DMS53 (cell line): ENCODE results near the gene CAB39.

ENCODE experiments used
- DNase-seq: peaks from one replicate; lab custom pipeline; 2025; lab: John Stamatoyannopoulos, UW

The CAB39 gene

DNA sequence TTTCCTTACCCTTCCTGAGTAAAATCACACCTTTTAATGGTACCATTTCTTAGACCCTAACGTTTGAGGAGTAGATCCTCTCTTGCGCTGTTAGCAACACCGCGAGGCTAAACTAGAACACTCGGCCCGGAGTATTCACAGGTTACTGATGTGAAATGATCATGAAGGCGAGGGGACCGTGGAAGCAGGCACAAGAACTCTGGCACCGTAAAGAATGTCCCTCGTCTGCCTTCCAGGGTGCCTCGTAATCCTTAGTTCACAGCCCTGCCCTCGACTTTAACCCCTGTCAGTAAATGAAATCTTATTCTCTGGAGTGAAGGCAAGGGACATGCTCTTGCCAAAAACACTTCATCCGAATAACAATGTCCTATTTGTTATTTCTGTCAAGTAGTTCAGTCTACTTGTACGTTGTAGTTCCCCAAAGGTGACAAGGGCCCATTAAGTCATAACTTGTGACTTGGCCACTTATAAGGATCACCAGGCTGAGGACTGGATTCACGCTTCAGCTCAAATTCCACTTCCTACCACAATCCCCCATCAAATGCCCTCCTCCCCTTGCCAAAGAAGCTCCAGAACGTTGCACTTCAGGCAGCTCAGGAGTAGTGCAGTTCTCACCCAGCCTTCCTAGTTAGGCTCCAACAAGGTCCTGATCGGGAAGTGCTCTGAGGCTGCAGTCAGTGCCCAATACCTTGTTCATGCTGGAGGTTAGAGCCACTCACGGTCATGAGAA lies 108.8 kb downstream of the CAB39 start:
- no peak for DNase-seq

DNA sequence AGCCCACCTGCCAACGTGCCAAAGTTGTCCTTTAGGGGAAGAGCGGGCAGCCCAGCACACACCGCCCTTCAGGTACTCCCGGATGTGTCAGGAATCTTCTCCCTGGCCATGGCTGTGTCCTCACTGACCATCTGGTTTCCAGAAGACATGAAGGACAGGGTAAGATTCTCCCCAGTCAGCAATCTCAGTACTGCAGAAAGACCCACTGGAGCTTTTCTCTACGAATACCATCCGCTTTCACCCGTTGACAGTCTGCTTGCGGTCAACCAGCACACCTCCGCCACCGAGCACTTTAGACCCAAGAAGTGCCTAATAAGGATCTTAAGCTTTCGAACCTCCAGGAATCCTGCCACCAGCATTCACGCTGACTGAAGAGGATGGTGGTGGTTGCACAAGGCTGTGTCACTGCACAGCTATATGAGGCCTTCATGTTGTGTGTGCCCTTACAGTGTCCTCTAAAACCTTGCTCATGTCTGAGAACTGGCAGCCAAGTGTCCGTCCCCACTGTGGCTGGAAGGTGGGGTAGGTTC lies 109.4 kb downstream of the CAB39 start:
- DNase-seq = no peak

DNA sequence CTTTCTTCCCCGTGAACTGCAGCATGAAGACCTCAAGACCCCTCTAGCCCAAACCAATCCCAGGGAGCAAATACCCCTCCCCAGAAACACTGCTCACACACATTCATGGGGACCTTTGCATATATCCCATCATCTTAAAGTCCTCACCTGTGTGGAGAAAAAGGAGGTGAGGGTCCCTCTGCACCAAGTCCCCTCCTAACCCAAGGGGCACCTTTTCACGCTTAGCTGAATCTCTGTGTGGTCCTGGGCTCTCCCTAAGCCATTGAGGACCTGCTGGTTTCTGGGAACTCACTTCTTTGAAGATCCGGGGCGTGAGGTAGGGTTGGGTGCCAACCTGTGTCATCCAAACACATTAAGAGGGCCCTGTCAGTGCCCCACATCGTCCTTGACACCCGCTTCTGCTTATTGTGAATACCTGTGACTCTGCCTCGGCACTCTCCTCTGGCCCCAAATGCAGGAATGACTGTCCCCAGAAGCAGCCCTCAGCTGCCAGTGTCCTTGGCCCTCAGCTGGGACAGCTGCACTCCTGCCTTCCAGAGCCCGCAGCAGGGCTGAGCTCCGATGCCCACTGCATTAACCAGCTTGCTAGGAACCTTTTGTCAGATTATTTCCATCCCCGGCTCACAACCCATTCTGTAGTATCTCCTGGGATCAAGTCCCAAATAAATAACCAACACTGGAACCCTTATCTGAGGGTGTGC lies 110.8 kb downstream of the CAB39 start:
- DNase-seq = peak; percentile 17

GRCh38 chr2:230824406-230824978 lies 111.8 kb downstream of the CAB39 start:
- peak; percentile 83 for DNase-seq

GRCh38 chr2:230825354-230825753 lies 112.7 kb downstream of the CAB39 start:
- no peak for DNase-seq

DNA sequence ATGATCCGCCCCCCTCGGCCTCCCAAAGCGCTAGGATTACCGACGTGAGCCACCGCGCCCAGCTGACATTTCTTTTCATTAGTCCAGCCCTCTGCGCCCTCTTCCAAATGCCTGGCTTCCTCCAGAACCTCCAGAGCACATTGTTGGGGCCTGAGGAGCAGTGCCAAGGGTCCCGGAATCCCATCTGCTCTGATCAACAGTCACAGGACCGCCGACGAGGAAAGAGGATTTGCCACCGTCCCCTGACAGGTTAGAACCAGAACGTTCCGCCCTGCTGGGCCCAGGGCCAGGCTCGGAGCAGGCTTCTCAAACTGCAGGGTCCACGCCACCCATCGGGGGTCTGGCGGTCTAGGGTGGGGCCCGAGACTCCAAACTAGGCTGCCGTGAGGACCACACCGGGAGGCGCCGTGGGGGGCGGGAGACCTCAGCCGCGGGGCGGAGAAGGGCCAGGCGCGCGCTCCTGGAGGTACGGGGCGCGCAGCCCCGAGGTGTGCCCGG lies 115.2 kb downstream of the CAB39 start:
- peak; percentile 32 for DNase-seq

GRCh38 chr2:230828272-230828961 lies 115.8 kb downstream of the CAB39 start:
- DNase-seq = peak; percentile 43

DNA sequence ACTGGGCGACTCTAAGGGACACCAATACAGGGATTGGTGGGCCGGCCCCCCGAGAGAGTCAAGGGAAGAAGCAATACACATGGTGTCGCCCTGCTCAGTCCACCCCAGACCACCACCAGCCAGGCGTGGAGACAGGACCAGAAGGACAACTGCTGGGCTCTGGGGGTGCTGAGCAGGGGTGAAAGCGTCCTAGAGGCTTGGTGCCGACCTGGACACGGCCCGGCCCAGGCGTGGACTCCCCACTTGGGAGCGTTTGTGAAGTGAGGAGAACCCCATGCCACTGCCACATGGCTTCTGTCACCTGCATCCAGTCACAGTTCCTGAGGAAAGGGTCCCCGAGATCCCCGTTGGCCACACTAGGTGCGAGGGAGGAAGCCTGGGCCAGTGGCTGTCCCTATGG lies 116.7 kb downstream of the CAB39 start:
- DNase-seq = no peak

DNA sequence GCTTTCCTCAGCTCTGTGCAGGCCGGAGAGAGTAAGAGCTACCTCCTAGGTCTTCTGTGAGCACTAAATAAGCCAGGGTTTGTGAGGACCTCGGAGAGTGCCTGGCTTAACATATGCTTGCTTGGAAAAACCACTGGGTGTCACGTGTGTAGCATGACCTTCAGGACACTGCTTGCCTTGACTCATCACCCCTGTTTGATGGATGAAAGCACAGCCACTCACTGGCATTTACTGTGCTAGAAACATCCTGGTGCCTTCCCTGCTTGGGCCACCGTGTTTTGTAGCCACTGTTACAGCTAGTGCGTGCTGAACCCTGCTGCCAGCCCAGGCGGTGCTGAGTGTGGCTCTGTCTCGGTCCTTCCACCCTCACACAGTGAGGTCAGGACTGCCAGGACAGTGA lies 117.3 kb downstream of the CAB39 start:
- DNase-seq = no peak

DNA sequence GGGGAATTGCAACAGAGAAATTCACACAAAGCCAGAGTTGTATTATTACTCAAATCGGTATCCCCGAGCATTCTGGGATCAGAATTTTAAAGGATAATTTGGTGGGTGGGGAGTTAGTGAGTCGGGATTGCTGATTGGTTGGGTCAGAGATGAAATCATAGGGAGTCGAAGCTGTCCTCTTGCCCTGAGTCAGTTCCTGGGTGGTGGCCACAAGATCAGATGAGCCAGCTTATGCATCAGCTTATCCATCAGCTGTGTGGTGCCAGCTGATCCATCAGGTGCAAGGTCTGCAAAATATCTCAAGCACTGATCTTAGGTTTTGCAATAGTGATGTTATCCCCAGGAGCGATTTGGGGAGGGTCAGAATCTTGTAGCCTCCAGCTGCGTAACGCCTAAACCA lies 117.8 kb downstream of the CAB39 start:
- DNase-seq = no peak

DNA sequence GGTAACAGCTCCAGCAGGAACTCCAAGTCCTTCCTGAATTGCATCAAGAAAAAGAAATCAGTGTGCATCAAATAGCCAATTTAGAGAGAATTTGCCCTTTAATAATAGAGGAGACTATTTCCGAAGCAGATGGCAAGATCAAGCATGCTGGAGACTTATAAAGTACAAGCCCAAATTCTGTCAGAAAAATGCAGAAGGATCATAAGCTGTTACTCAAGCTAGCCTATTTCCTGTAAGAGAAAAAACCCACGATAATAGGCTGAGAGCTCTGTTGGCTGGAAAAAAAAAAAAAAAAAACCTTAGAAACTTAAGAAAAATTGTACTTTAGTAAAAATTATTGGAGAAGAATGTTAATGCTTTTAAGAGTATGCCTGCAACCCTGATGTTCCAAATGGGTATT lies 127.7 kb downstream of the CAB39 start:
- no peak for DNase-seq

DNA sequence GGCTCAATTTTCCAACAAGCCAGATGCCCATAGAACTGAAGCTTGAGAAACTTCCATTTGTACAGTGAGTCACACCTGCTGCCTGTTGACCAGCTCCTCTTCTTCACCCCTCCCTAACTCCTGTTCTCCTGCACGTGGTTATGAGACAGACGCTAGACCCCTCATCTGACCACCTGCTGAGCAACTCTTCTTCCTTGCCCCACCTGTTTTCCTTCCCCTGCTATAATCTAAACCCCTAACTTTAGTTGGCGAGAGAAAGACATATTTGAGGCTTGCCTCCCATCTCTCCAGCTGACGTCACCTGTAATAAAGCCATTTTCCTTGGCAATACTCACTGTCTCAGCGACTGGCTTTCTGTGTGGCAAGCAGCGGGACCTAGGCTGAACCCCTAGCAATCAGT lies 129.8 kb downstream of the CAB39 start:
- DNase-seq = peak; percentile 45

GRCh38 chr2:230843132-230843531 lies 130.5 kb downstream of the CAB39 start:
- no peak for DNase-seq

GRCh38 chr2:230846360-230846759 lies 133.7 kb downstream of the CAB39 start:
- DNase-seq = no peak

GRCh38 chr2:230847883-230848388 lies 135.3 kb downstream of the CAB39 start:
- DNase-seq = peak; percentile 87

DNA sequence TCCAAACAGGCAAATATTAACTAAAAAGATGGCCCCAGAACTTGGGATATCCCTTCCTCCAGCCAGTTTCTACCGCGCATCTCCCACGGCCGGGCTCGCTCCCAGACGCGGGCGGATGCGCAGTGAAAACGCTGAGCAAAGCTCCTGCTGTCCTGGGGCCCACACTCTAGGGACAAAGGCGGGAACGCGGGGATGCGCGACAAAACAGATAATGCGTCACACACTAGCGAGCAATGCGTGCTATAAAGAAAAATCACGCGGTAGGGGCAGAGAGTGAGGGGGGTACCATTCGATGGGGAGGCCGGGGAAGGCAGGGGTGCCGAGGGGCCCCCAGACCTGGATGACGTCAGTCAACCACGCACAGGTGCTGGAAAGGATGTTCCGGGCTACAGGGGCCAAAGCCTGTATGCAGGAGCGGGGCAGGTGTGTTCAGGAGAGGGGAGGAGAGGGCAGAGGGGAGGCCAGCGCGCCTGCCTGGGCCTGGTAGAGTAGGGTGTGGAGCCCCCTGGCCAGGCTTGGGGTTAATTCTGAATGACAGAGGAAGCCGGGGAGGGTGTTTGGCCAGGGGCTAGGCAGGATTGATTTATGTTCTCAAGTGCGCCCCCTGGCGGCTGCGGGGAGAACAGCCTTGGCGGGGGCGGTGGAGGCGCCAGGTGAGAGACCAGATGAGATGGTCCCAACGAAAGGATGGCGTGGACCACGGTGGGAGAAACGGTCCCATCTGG lies 137.2 kb downstream of the CAB39 start:
- DNase-seq = no peak

GRCh38 chr2:230850358-230850658 lies 137.7 kb downstream of the CAB39 start:
- DNase-seq = no peak

DNA sequence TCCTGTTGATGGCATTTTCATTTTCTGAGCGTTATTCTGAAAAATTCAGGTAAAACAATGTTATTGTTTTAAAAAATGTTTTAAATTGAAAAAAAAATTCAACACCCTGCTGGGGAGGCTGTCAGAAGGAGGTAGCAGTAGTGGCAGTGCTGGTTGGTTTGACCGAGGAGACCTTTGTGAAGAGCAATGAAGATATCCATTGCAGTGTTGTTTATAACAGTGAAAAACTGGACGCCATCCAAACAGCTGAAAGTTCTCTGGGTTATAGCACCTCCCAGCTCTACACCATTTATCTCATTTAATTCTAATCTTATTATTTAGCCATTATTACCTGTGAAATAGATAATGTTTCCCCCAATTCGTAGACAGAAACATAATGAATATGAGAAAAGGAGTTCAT lies 139.5 kb downstream of the CAB39 start:
- DNase-seq = no peak

DNA sequence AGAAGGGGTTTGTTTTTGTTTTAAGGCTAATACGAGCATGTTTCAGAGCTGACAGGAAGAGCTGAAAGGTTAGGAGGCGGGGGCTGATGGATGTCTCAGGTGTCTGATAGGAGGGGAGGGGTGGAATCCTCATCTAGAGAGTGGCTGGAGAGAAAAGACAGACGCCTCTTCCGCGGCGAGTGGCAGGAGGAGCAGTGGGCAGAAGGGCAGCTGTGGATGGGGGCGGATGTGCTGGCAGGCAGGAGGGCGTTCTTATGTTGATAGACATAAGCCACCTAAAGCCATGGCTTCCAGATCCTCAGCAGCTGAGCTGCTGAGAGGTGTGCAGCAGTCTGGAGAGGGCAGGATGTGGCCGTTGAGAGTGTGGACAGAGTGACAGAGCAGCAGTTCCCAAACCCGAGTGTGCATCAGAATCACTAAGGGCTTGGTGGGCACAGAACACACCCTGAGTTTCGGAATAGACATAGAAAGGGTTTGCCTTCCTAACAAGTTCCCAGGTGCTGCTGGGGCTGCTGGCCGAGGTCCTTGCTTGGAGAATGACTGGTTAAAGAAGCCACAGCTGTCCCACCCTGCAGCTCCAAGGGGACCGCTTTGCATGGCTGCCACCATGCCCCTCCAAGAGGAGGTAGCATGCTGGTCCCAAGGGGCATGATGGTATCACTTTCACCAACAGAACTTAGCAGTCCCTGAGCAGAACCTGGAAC lies 149.1 kb downstream of the CAB39 start:
- DNase-seq = peak; percentile 90

DNA sequence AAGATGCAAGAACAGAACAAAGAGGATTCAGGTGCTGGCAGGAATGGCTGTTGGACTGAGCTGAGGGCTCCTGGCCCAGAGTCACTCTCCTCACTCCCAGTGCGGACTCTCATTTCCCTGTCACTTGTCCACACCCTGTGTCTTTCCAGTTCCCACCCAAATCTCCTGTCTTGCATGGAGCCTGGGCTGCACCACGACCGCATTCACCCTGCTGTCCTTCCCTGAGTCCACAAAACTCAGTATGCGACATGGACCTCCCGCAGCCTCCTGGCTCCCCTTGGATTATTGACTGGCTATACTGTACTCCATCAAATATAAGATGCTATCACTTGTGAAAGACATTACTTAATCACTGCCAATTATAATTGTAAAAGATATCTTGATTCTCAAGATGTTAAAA lies 149.7 kb downstream of the CAB39 start:
- DNase-seq = no peak

- DNase-seq = no peak
These were observed 150.4 kb downstream of the CAB39 start for GRCh38 chr2:230863031-230863430.
